ENCODE data around the gene UBAC1.

DNA sequence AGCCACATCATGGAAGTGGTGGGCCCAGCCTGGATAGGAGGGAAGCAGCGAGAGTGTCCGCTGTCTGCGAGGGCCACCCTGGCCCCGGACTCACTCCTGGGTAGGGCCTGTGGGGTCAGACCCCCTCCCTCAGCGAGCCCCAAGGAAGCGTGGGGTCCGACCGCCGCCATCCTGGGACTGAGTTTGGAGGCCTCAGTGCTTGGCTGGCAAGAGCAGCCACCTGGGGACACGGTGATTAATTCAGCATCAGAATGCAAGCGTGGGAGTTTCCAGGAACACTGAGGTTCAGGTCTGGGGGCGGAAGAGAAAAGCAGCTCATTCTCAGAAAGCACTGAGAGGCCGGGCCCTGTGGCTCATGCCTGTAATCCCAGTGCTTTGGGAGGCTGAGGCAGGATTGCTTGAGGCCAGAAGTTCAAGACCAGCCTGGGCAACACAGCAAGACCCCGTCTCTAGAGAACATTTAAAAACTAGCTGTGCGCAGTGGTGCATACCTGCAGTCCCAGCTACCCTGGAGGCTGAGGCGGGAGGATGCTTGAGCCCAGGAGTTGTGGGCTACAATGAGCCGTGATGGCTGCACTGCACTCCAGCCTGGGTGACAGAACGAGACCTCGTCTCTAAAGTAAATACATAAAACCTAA lies 35.6 kb downstream of the UBAC1 start:
- no peak for TF ChIP-seq POLR2A (IDR thresholded peaks at IDR 0.05; ENCODE audit: borderline replicate concordance, extremely low read depth, insufficient read depth, insufficient read length)
- no peak for TF ChIP-seq ZNF274 (IDR thresholded peaks at IDR 0.05; ENCODE audit: low read depth, low read length)
- no peak for TF ChIP-seq SP1 (IDR thresholded peaks at IDR 0.05; ENCODE audit: low read depth)
- no peak for TF ChIP-seq RAD21 (IDR thresholded peaks at IDR 0.05; ENCODE audit: low read depth)
- TF ChIP-seq, protein P1, sequence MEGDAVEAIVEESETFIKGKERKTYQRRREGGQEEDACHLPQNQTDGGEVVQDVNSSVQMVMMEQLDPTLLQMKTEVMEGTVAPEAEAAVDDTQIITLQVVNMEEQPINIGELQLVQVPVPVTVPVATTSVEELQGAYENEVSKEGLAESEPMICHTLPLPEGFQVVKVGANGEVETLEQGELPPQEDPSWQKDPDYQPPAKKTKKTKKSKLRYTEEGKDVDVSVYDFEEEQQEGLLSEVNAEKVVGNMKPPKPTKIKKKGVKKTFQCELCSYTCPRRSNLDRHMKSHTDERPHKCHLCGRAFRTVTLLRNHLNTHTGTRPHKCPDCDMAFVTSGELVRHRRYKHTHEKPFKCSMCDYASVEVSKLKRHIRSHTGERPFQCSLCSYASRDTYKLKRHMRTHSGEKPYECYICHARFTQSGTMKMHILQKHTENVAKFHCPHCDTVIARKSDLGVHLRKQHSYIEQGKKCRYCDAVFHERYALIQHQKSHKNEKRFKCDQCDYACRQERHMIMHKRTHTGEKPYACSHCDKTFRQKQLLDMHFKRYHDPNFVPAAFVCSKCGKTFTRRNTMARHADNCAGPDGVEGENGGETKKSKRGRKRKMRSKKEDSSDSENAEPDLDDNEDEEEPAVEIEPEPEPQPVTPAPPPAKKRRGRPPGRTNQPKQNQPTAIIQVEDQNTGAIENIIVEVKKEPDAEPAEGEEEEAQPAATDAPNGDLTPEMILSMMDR (IDR thresholded peaks at IDR 0.05 in 2 of 3, conservative IDR thresholded peaks at IDR 0.05 in 1 of 3; ENCODE audit: borderline replicate concordance in 1 of 3, insufficient read depth in 1 of 3, low read depth in 2 of 3, low read length in 2 of 3): no peak
- TF ChIP-seq, protein P2, sequence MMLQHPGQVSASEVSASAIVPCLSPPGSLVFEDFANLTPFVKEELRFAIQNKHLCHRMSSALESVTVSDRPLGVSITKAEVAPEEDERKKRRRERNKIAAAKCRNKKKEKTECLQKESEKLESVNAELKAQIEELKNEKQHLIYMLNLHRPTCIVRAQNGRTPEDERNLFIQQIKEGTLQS (IDR thresholded peaks at IDR 0.05): no peak
- TF ChIP-seq, protein P3, sequence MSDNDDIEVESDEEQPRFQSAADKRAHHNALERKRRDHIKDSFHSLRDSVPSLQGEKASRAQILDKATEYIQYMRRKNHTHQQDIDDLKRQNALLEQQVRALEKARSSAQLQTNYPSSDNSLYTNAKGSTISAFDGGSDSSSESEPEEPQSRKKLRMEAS (IDR thresholded peaks at IDR 0.05): no peak
- TF ChIP-seq EZH2 (IDR thresholded peaks at IDR 0.05): no peak
